GM21381 (cell line): Measurements from ENCODE around the gene SBK1.
A peak's percentile ranks its signal among the peaks of the same experiment; 100 is the strongest.
"Not testable (repeated sequence)": the region's sequence is repeated elsewhere in the genome, so short reads cannot be mapped to it uniquely, and the experiment has no call there.

Experiments
- ATAC-seq: cut with Tn5 transposase; IDR thresholded peaks from one replicate; pipeline ENCODE4 v1.9.1; 2021; ENCODE audit warnings: mild to moderate bottlenecking, moderate library complexity; ENCODE audit not compliant: unreplicated experiment

SBK1 gene

DNA sequence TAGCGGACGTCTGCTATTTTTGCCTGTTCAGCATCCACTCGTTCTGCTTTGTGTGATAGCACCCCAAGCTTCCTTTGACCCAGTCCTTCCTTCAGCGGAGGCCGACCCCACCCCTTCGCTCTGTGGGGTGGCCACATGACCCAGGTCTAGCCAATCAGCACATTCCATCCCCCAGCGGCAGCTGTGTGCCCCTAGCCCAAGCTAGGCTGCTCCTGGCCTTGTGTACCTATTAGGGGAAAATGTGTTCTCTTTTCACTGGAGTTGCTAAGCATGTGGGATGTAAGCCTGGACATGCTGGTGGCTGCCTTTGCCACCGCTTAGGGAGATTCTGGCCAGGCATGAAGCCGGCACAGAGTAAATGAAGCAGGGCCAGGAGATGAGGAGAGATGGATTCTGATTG lies 37.9 kb downstream of the SBK1 start:
- not testable (repeated sequence) for ATAC-seq

DNA sequence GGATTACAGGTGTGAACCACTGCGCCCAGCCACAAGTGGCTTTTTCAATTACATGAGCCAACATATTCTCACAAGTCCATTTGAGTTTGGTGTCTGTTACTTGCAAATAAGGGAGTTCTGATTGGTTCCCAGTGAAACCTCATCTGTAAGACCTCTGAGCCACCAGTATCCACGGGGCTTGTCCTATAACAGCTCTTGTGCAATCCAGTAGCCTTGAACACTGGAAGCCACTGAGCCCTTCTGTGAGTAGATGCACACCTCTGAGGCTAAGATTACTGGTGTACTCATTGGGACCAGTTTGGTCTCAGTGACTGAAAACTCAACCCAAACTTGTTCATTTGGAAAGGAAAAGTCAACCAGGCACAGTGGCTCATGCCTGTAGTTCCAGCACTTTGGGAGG lies 38.7 kb downstream of the SBK1 start:
- not testable (repeated sequence) for ATAC-seq

DNA sequence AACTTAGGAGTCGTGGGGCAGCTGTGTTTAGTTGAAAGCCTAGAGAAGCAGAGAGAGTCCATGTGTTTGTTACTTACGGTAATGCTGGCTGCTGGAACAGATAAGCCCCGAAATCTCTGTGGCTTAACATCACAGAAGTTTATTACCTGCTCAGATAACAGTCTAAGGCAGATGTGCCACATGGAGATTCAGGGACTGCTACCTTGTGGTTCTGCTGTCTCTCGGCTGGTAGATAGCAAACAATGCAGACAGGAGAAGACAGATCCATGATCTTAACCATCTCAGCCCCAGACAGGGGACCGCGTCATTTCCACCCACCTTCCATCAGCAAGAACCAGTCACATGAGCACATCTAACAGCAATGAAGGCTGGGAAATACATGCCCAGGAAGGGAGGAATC lies 40.3 kb downstream of the SBK1 start:
- not testable (repeated sequence) for ATAC-seq

DNA sequence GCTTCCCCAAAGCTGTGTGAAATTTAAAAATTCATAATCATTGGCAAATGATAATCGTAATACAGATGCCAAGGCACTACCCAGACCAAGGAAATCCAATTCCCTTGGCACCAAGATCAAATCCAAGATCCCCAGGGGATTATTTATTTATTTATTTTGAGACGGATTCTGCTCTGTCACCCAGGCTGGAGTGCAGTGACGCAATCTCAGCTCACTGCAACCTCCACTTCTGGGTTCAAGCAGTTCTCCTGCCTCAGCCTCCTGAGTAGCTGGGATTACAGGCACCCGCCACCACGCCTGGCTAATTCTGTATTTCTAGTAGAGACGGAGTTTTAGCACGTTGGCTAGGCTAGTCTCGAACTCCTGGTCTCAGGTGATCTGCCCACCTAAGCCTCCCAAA lies 43.4 kb downstream of the SBK1 start:
- not testable (repeated sequence) for ATAC-seq

DNA sequence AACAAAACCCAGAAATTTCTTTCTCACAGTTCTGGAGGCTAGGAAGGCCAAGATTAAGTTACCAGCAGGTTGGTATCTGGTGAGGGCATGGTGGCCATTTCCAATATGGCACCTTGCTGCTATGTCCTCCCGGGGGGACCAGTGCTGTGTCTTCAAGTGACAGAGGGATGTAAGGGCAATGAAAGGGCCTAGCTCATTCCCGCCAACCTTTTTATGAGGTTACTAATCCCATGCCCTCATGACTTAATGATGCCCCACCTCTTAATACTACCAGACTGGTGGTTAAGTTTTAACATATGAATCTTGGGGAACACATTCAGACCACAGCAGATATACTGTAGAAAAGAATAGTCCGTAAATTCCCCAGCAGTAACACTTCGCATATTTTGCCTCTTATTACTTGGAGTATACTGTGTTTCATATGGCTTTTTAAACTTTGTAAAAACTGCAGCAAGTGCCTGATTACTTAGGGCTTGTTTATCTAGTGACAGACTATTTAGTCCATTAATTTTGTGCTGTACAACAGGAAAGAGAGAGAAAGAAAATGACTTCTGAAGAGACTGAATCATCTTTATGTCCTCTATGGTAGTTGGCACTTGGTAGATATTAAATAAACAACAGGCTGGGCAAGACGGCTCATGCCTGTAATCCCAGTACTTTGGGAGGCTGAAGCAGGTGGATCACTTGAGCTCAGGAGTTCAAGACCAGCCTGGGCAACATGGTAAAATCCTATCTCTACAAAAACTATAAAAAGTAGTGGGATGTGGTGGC lies 44.8 kb downstream of the SBK1 start:
- not testable (repeated sequence) for ATAC-seq

DNA sequence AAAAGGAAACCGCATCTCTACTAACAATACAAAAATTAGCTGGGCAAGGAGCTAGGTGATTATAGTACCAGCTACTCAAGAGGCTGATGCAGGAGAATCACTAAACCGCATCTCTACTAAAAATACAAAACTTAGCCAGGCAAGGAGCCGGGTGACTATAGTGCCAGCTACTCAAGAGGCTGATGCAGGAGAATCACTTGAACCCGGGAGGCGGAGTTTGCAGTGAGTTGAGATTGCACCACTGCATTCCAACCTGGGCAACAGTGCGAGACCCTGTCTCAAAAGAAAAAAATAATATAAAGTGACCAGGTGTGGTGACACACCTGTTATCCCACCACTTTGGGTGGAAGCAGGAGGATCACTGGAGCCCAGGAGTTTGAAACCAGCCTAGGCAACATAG lies 45.9 kb downstream of the SBK1 start:
- ATAC-seq = not testable (repeated sequence)

DNA sequence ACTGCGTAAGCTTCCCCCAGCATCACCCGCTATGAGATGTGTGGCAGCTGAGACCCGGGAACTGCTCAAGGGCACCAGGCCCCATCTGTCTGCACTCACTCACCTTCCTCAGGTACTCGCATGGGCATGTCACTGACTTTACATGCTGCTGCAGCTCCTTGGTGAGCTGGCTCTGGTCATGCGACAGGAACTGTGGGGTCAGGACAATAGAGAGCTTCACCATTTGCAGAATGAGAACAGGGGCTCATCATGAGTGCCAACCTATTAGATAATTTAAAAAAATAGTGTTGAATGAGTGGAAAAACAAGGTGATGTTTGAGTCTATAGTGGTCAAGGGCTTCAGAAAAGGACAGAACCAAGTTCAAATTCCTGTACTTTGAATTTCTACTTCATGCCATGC lies 70.3 kb downstream of the SBK1 start:
- ATAC-seq = not testable (repeated sequence)

DNA sequence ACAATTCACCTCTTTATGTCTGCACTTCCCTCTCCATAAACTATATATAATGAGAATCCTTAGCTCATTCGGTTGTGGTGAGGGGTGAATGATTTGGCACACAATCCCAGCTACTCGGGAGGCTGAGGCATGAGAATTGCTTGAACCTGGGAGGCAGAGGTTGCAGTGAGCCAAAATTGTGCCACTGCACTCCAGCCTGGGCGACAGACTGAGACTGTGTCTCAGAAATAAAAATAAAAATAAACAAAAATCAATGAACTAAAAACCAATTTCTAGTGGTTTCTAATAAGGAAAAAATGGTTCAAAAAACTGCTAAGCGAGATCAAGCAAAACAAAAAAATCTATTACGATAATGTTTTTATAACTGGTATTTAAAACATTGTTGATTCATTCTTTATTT lies 71.1 kb downstream of the SBK1 start, which contains the start of gene NPIPB6:
TSS of gene NPIPB6 (minus strand) at position 101 of the 400 bp plus-strand sequence. CDS start 686 bp downstream, outside the sequence.
- ATAC-seq = not testable (repeated sequence)

DNA sequence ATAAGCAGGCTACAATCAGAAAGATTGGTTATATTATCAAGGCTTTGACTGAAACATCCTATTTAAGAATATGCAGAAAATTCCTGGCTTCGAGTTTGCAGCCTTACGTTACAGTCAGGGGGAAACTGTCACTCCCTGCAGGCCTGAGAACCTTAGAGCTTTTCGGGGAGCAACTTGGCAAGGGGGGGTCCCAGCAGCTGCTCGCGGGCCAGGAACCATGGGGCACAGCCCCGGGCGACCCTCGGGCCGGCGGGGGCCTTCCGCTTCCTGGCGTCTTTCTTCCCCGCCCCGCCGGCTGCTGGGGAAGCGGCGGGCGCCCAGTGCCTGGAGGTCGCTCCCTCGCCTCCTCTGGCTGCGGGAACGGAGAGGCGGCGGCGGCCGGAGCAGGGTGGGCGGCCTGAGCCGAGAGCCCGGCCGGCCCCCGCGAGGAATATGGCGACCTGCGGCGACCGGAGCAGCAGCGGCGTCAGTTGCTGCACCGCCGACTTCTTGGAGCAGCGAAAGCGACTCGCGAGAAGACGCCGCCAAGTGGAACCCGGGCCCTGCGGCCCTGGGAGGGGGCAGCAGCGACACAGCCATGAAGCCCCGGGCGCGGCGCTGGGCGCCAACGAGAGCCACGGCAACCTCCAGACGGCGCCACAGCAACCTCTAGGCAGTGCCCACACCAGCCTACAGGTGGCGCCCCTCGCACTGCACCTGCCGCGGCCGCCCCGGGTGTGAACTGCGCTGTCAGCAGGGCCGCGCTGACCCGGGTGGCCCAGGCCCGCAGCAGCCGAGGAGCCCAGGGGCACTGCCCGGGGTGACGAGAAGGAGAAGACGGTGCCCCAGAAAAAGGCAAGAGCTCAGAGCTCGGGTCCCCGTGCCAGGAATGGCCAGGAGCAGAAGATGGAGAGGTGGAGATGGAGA lies 72.2 kb downstream of the SBK1 start:
- ATAC-seq = peak; percentile 93

DNA sequence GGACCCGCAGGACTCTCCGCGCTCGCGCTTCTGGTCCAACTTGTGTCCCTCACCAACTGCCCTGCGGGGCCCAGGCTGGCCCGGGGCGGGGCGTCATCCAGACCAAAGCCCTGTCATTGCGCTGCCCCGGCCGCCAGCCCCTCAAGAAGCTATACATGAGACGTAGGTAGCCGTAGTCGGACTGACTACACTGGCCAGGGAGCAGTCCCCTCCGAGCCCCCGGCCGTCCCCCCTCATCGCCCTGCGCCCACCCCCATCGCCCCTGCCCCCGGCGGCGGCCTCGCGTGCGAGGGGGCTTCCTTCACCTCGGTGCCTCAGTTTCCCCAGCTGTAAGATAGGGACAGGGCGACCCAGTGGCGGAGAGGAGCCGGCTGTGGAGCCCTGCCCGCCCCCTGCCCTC lies 75.6 kb downstream of the SBK1 start:
- ATAC-seq = not testable (repeated sequence)
